Ishikawa (cell line): ENCODE results near the gene FMN2.

Experiments
- MAX ChIP-seq: IDR thresholded peaks from 2 replicates; pipeline ENCODE4 v1.6.1; 2012
- TEAD4 ChIP-seq: IDR thresholded peaks from 2 replicates; pipeline ENCODE4 v1.6.1; 2012

- TF ChIP-seq MAX = no peak
- TF ChIP-seq TEAD4 = no peak
Observed at GRCh38 chr1:240304466-240304865, 212.8 kb downstream of the FMN2 start.
